H7 (cell line): ENCODE results near the gene RIC8A. TPM values are rescaled to one million over a fixed set of nuclear protein-coding genes. Genes with fewer than 3 reads are reported as not detected.

Experiments used
- DNase-seq: peaks from one replicate; pipeline ENCODE4 v3.0.0; 2012
- H3K27me3 ChIP-seq: 2 replicates; pipeline ENCODE4 v1.6.0; 2011; ENCODE audit warnings: mild to moderate bottlenecking, low read length; ENCODE audit not compliant: control insufficient read depth, insufficient read depth
- H3K36me3 ChIP-seq: replicated peaks from 2 replicates; pipeline ENCODE4 v1.5.1; 2011; ENCODE audit warnings: low read length; ENCODE audit not compliant: control insufficient read depth, insufficient read depth
- H3K4me3 ChIP-seq: 2 replicates; pipeline ENCODE4 v1.5.1; 2011; ENCODE audit warnings: low read depth, mild to moderate bottlenecking, control low read depth, low read length, moderate library complexity; ENCODE audit not compliant: insufficient read depth
- total RNA-seq: library from RNA; depleted of rRNA; stranded (reverse); fragments of >200 nt; shearing (Covaris generic); gene quantifications from 2 replicates; pipeline ENCODE4 v1.2.3, GENCODE V29; 2014; rRNA removed

The RIC8A gene
- total RNA-seq, 1 experiment from 2014 or later, result 125 TPM

- DNase-seq, result no peak
- no peak overlapping the region for H3K4me3 ChIP-seq
- no peaks in the 10 kb centered on the region for H3K27me3 ChIP-seq
- H3K36me3 ChIP-seq, result peaks cover 6% of the 10 kb centered on the region
Measured at GRCh38 chr11:256952-257737, 49.6 kb downstream of the RIC8A start.

GRCh38 chr11:257766-258493, 50.4 kb downstream of the RIC8A start:
- no peak for DNase-seq
- Histone ChIP-seq H3K4me3 (no peak overlapping the region), H3K27me3 (no peaks in the 10 kb centered on the region), H3K36me3 (peaks cover 3% of the 10 kb centered on the region)

- no peak for DNase-seq
- no peaks in the 10 kb centered on the region for H3K36me3 ChIP-seq
- H3K4me3 ChIP-seq, result no peak overlapping the region
- H3K27me3 ChIP-seq, result no peaks in the 10 kb centered on the region
Measured at GRCh38 chr11:259413-259812, 51.9 kb downstream of the RIC8A start.

GRCh38 chr11:261624-262023, 54.1 kb downstream of the RIC8A start:
- no peak for DNase-seq
- no peaks in the 10 kb centered on the region for H3K36me3 ChIP-seq

More at GRCh38 chr11:261624-262023, 54.1 kb downstream of the RIC8A start:
- no peak overlapping the region for H3K4me3 ChIP-seq
- no peaks in the 10 kb centered on the region for H3K27me3 ChIP-seq

Other genes starting within 250 kb of the RIC8A start
- not detected in 2 replicates for gene SCGB1C1, start 14.6 kb upstream of the RIC8A start, total RNA-seq
- 21.5 and 23.7 TPM in 2 replicates for gene BET1L, start 309 bp upstream of the RIC8A start, total RNA-seq
- 10.7 and 12.3 TPM in 2 replicates for gene SIRT3, start 28.6 kb downstream of the RIC8A start, total RNA-seq
- gene PSMD13, start 29.3 kb downstream of the RIC8A start, total RNA-seq, result 186 and 234 TPM in 2 replicates
- 0.26 and 0.55 TPM in 2 replicates for gene NLRP6, start 70.7 kb downstream of the RIC8A start, total RNA-seq
- 69.0 and 102 TPM in 2 replicates for gene PGGHG, start 81.4 kb downstream of the RIC8A start, total RNA-seq
- gene IFITM5, start 91.8 kb downstream of the RIC8A start, total RNA-seq, result not detected in 2 replicates
- gene IFITM2, start 100.1 kb downstream of the RIC8A start, total RNA-seq, result 374 and 379 TPM in 2 replicates
- gene IFITM1, start 106.3 kb downstream of the RIC8A start, total RNA-seq, result 1,398 and 1,404 TPM in 2 replicates
- gene IFITM3, start 113.2 kb downstream of the RIC8A start, total RNA-seq, result 278 and 328 TPM in 2 replicates
- gene B4GALNT4, start 161.8 kb downstream of the RIC8A start, total RNA-seq, result 56.0 and 62.6 TPM in 2 replicates
- 2.1 and 3.6 TPM in 2 replicates for gene PKP3, start 186.5 kb downstream of the RIC8A start, total RNA-seq
- gene SIGIRR, start 207.3 kb downstream of the RIC8A start, total RNA-seq, result 39.5 and 44.9 TPM in 2 replicates
- 0.83 and 2.2 TPM in 2 replicates for gene ANO9, start 234.3 kb downstream of the RIC8A start, total RNA-seq
- 40.9 and 47.5 TPM in 2 replicates for gene PTDSS2, start 242.6 kb downstream of the RIC8A start, total RNA-seq